ENCODE results near the gene FIBCD1.
"Not testable (repeated sequence)": the region's sequence is repeated elsewhere in the genome, so short reads cannot be mapped to it uniquely, and the experiment has no call there.

The FIBCD1 gene

DNA sequence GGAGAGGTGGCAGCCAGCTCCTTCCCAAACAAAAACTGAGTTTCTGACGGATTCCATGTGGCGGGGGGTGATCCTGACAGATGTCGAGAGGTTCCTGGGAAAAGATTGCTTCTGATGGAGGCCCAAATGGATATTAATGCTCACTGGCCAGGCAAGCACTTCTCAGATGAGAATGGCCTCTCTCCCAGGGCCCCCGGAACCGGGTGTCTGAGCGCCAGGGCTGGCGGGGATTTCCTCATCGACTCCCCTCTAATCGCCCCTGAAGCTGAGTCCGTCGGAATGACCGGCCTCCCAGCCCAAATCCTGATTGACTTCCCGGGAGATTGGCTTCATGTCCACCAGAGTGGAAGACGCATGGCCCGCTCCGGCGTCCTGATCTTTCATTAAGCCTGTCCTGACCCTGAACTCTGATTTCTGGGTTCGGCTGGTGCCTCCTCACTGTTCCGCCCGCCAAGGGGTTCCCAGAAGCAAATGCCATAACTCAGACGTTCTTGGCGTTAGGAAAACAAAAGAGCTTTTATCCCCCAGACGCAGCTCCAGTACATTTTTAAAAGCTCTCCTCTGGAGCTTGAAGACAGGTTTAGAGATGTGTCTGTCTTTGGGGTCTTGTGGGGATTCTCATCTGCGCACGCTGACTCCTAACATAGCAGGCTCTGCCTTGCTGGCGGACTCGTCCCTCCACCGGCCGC lies 17.6 kb downstream of the FIBCD1 start:
- DNase-seq = no peak

DNA sequence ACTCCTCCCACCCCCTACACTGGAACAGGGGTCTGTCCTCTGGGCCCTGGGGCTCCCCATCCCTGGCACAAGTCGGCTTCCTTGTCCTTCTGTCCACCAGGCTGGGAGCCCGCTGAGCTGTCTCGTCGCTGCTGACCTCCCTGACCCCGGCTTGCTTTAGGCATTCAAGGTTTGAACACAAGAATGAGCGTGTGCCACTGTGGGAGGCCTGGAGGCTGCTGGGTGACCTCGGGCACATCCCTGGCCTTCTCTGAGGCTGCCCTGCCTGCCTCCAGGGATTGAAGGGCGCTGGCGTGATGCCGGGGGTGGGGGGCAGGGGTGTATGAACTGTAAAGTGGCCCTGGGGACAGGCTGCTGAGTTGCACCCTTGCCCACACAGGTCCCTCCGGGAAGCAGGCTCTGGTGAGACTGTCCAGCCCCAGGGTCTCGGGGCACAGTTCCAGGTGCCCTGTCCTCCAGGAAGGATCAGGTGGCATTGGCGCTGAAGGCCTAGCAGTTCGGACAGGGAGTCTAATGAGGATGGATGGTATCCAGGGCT lies 18.2 kb downstream of the FIBCD1 start:
- no peak for DNase-seq

DNA sequence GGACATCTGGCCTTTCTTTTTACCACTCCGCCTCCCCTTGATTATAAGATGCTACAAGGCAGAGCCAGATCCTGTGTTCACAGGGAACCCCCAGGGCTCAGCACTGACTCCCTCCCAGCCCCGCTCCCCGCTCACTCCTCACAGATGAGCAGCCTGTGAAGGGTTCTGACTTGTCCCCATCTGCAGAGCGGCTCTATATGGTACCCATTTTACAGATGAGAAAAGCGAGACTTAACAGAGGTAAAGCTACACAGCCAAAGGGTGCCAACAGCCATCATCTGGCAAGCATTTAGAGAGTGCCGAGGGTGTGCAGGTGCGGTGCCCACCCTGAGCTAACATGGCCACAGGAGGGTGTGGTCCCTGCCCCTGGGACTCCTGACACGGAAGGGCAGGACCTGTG lies 18.8 kb downstream of the FIBCD1 start:
- DNase-seq = no peak

DNA sequence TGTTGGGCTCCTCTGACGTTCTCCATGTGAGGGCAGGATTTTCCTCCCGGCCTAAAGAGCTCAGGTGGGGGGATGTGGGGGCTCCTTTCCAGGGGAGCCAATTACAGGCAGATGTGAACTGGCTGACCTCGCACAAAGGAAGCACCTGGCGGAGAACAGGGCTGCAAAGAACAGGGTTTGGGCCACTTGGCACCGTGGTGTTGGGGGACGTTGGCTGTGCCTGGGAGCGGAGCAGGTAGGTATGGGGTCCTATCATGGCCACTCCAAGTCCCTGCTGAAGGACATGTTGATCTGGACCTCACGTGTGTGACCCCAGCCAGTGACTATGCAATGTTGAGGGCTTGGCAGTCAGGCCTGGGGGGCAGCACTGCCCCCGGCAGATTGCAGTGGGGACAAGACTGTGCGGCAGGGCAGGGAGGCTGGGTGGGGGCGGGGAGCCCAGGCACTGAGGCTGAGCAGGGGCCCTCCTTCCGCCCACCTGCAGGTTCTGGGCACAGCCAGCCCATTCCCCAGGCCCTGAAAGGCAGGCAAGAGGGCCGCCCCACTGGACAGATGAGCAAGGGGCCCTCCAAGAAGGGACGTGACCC lies 19.4 kb downstream of the FIBCD1 start:
- no peak for DNase-seq

DNA sequence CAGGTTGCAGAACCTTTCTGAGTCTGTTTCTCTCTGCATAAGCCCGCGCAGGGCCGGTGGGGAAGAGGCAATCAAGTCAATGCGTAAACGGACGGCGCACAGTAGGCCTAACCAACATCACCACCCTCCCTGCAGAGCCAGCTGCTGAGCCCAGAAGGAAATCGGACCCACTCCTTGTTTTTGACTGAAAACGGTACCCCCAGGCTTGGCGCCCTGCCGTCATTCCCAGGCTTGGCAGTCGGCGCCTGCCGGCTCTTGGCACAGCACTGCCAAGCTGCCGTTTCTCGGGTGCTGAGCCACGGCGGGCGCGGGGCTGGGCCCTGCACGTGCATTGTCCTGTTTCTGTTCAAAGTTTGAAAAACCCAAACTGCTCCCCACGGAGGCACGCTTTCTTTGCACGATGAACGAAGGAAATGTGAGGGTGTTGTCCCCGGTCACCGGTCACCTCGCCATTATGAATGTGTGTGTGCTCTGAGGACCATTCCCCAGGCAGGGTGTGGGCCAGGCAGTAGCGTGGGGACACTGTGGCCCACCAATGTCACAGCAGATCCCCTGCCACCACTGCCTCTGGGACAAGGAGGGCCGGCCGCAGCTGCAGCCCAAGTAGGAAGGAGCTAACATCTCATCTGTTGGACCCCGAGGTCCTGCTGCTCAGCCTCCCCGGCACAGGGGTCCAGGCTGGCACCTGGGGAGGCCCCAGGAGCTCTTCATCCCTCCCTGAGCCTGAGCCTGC lies 20.1 kb downstream of the FIBCD1 start:
- no peak for DNase-seq

DNA sequence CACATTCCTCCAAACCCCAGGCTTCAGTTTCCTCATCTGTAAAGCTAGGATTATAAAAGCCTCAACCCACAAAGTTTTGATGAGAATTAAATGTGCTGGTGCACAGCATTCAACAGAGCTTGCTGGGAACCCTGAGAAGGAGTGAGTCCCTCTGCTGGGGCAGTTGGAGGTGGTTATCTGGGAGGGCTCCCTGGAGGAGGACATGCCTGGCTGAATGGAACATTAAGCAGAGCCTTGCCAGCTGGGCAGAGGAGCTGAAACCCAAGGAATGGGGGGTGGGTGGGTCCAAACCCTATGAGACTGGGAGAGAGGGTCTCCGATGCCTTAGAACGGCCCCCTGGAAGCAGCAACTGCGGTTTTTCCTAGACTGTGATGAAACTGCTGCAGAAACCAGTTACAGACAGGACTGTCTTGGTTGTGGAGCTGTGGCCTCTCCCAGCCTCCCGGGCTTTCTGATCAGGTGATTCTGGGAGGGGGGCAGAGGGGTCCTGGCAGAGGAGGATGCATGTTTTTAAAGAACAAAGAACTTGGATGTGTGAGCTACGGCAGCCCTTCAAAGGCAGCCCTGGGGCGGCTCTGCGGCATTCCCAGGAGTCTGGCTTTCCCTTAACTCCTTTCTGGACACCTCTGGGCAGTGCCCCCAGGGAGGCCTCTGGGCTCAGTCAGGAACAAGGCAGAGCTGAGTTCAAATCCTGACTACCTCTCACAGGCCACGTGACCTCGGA lies 20.8 kb downstream of the FIBCD1 start:
- no peak for DNase-seq

DNA sequence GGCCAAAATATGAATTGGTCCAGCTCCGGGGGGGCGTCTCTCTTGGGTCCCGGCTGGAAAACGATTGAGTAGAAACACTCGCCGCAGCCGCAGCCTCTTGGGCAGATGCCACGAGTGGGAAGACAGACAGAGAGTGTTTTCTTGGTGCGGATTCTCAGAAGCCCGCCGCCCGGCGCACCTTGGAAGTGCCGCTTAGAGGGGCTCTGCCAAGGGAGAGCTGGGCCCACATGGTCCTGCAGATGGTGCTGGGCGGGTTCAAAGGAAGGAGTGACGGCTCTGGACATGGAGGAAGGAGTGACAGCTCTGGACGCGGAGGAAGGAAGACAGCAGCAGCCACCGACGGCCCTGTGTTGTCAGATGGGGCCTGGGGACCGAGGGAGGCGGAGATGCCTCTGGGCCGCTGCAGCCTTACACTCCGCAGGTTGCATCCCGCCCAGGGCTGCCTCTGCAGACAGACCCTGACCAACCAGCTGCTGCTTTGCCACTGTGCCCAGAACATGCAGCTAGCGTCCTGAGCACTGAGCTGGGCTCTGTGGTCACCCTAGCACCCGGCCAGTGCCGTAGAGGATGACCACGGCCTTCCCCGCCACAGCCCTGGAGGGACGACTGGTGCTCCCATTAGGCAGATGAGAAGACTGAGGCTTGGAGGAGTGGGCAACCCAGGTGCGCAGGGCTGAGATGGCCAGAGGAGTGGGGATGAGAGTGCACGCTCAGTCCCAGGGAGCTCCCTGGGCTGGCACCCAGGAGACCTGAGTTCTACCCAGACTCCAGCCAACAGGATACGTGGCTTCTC lies 21.7 kb downstream of the FIBCD1 start:
- no peak for DNase-seq

DNA sequence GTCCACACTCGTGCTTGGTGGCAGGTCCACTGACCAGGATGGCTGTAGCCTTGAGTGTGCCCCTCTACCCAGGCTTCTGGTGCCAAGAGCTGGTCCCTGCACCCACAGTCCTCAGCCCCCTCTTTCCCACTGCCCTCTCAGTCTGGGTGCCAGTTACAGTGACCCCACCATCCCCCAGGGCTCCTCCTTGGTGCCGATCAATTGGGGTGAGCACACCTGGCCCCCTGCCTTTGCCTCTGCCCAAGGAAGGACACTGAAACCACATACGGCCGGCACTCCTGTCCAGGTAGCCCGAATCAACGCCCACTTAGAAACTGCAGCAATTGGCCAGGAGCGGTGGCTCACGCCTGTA lies 24.0 kb downstream of the FIBCD1 start:
- DNase-seq = no peak

DNA sequence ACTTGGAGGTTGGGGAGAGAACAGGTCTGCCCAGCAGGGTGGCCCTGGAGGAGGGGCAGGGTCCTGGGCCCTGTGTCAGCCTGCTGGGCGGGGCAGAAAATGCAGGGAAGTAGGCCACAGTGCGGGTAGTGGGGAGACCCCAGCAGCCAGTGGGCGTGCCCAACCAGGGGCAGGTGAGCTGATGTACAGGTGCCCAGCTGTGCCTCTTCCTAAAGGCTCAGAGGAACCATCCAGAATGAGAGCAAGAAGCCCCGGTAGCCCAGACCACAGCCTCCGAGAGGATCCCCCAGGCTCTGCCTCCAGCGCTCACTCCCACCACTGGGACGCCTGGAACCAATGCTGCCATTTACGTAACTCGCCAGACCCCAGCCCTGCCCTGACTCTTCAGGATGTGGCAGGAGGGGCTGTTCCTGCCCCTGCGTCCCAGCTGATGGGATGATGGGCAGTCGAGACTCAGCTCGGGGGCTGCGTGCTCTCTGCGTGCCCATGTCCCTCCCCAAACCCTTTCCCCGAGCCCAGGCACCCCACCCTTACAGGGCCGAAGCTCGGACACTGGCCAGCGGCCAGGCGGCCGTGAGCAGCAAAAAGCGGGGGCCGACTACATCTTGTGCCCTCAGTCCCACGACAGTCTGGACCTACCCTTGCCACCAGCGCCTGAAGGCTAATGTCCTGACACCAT lies 24.5 kb downstream of the FIBCD1 start:
- DNase-seq = no peak

DNA sequence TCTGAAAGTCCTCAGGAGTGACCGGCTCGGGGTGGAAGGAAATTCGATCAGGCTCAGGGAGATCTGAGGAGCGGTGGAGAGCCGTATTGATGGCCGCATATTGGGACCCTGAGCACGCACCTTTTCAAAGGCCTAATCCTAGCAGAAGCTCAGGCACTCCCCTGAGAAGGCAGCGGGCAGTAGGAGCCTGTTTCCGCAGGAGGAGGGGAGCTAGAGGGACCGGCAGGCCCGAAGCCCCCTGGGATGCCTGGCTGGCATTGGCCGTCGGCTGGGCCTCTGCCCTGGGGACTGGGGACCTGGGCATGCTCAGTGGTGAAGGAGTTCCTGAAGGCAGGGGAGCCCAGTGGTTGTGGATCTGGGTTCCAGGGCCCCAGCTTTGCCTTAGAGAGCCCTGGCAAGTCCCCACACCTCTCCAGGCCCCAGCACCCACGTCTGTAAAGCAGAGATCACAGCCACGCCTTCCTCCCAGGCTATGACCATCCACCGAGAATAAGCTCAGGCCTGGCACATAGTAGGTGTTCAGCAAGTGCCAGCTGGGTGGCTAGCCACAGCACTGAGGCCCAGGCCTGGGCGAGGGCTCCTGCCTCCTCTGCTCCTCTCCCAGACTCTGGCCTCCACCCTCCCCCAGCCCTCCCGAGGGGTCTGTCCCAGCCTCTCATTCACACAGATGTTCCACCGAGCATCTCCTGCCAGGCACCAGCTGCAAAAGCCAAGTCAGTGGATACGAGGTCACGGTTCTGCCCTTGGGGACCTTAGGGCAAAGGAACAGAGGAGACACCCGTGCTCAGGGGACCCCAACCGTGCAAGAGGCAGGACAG lies 25.2 kb downstream of the FIBCD1 start:
- DNase-seq = no peak

DNA sequence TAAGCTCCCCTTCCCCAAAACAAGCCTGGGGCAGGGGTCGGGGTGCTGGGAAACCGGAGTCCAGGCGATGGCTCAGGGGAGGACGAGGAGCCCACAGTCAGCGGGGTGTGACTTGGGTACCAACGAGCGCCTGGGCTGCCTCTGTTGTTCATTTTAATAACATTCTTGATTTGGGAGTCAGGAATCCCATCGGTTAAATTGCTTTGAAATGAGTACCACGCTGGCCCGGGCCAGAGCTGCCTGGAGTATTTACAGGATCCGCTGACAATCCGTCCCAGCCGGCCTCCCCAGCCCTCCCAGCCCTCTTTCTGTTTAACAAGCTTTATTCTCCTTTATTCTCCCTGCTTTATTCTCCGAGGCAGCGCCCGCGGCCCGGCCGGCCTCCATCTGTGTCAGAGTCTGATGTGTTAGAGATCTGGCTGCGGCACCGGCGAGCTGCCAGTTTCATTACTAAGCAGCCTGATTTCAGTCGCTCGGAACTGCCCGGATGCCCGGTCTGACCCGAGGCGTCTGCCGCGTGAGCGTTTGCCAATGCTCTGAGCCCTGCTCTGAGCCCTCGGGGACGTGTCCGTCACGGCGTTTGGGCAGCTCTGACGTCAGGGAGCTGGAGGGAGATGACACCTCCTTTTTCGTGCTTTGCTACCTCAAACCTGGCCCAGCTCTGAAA lies 26.0 kb downstream of the FIBCD1 start:
- DNase-seq = no peak

DNA sequence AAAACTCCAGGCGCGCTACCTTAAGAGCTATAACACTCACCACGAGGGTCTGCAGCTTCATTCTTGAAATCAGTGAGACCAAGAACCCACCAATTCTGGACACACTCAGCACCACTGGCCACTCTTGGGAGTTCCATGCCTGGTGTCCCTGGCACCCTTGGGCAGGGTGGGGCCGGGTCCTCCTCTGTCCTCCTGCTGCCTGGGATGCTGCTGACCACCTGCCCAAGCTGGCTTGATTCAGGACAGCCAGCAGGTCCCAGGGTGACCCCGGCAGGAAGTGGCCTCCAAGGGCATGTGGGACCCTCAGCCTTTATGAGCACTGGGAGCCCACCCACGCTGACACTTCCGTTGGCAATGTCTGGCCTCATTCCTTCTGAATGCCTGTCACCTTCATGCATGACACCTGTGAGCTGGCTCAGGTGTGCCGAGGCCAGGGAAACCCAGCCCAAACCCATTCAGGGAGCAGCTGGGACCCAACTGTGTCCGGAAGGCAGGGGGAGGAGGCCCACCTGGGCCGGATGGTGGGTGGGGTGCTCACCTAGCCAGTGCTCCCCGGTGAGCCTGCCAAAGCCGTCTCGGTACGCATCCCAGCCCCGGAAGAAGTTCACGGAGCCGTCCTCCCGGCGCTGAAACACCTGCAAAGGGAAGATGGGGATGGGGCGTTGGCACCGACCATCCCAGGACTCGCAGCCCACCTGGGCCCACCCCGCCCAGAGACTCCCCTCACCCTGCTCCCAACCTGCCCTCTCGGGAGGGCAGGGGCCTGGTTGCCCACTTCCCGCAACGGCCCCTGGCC lies 27.6 kb downstream of the FIBCD1 start:
- DNase-seq = no peak

DNA sequence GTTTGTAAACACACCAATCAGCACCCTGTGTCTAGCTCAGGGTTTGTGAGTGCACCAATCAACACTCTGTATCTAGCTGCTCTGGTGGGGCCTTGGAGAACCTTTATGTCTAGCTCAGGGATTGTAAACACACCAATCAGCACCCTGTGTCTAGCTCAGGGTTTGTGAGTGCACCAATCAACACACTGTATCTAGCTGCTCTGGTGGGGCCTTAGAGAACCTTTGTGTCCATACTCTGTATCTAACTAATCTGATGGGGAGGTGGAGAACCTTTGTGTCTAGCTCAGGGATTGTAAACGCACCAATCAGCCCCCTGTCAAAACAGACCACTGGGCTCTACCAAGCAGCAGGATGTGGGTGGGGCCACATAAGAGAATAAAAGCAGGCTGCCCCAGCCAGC lies 28.4 kb downstream of the FIBCD1 start:
- DNase-seq = not testable (repeated sequence)

DNA sequence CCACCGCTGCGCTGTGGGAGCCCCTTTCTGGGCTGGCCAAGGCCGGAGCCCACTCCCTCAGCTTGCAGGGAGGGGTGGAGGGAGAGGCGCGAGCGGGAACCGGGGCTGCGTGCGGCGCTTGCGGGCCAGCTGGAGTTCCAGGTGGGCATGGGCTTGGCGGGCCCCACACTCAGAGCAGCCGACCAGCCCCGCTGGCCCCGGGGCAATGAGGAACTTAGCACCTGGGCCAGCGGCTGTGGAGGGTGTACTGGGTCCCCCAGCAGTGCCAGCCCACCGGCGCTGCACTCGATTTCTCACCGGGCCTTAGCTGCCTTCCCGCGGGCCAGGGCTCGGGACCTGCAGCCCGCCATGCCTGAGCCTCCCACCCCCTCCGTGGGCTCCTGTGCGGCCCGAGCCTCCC lies 29.0 kb downstream of the FIBCD1 start:
- DNase-seq = not testable (repeated sequence)

DNA sequence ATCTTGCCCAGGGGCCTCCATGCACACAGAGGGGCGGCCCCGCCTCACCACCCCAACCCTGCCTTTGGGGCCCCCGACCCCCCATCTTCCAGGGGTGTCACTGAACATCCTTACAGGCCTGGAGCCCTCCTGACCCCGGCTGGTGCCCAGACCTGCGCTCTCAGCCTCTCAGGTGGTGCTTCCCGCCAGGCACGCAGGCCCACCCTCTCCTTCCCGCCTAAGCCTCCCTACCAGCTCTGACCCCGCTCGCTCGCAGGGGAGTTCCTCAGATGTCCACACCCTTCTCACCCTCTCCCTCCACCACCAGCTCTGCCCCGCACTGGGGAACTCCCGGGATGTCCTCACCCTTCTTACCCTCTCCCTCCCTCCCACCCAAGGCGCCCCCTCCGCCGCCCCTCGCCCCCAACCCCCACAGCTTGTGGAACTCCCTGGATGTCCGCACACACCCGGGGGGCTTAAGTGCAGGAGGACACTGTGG lies 30.1 kb downstream of the FIBCD1 start:
- no peak for DNase-seq

DNA sequence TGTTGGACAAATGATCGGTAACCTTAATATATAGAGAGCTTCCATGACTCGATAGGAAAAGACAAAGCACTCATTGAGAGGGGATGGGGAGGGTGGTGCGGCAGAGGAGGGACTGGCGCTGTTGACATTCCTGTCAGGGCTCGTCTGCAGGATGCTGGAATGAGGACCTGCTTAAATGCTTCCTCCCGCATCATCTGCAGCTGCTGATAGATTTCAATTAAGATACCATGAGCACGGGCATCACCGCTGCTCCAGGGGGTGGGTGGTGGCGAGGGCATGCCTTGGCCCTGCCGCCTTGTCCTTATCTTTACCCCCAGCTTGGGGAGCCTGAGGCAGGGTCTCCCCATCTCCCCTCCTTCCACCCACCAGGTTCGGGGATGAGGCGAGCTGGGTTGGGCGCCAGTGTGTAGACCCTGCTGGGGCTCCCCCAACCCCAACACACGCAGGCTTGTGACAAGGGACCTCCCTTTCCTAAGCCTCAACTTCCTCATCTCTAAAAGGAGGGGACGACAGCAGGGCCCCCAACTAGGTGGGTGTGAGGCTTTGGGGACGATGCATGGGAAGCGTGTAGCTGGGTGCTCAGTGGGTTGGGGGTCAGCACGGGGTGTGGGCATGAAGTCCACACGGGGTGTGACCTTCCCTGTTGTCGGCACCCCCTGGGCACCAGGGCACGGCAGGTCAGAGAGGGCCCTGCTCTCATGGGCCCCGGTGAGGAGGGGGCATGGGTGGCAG lies 30.7 kb downstream of the FIBCD1 start:
- DNase-seq = no peak

DNA sequence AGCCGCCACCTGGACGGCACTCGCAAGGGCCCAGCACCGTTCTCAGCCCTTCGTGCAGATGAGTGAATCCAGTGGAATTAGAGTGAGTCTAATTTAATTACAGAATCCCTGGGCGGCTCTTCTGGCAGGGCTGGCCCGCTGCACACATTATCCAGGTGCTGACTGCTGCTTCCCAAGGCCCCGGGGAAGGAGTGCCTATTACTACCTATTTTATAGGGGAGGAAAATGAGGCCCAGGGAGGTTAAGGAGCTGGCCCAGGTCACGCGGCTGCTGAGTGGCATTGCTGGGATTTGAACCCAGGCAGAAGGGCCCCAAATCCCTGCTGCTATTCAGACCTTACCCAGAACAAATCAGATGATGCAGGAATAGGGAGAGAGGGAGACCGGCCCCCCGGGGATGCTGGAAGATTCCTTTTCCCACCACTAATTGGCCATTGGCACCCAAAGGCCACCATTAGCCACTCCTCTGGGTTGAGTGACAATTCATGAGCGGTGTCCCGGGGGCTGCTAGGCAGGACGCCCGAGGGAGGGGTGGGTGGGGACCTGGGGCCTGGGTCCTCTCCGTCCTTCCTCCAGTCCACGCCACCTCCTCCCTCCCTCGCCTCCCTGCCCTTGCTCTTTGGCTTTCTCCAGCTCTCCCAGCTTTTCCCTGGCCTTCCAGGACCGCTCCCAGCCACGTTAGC lies 32.2 kb downstream of the FIBCD1 start:
- DNase-seq = no peak
